Activated CD8-positive, alpha-beta memory T cell treated with anti-CD3 and anti-CD28 coated beads, Interleukin-2, amount 50 U/mL, for 4 hours (primary cell): ENCODE results near the gene THAP3.
A peak's percentile ranks its signal among the peaks of the same experiment; 100 is the strongest.

Source experiments
- DNase-seq: peaks from one replicate; pipeline ENCODE4 v3.0.0-alpha.2; 2020

Gene THAP3, protein sequence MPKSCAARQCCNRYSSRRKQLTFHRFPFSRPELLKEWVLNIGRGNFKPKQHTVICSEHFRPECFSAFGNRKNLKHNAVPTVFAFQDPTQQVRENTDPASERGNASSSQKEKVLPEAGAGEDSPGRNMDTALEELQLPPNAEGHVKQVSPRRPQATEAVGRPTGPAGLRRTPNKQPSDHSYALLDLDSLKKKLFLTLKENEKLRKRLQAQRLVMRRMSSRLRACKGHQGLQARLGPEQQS

DNA sequence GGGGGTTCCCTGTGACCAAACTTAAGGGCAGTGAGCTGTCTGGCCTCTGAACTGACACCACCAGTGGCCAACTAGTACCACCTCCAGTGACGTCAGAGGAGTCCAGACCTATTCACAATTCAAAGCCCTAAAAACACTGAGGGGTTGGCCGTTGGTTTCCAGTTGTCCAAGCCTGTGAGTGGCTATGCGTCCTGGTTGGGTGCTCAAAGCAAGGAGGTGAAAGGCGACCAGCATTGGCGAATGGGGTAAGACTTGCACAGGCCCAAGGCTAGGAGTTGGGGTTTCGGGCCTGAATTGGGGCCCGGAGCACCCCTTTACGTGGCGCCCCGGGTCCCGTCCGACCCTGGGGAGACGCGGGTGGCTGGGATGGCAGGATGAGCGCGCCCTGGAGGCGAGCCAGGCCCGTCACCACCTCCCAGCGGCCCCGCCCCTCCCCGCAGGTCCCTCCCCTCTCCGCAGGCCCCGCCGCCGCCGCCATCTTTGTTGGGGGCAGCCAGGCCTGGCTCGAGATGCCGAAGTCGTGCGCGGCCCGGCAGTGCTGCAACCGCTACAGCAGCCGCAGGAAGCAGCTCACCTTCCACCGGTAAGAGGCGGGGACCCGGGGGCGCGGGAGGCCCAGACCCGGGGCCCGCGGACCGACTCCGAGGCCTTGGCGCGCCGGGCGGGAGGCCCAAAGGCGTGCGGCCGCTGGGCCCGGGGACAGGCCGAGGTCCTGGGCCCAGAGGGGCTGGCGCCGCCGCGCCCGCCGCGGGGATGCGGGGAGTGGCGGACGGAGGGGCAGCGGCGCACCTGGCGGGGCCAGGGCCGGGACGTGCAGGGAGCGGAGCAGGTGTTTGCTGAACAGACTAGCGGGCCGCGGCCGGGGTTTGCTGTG is at the start of gene THAP3:
TSS of gene THAP3 (plus strand) at position 159 of the 874 bp plus-strand sequence. CDS start at position 510, 351 bp downstream.
- DNase-seq = peak; percentile 91

DNA sequence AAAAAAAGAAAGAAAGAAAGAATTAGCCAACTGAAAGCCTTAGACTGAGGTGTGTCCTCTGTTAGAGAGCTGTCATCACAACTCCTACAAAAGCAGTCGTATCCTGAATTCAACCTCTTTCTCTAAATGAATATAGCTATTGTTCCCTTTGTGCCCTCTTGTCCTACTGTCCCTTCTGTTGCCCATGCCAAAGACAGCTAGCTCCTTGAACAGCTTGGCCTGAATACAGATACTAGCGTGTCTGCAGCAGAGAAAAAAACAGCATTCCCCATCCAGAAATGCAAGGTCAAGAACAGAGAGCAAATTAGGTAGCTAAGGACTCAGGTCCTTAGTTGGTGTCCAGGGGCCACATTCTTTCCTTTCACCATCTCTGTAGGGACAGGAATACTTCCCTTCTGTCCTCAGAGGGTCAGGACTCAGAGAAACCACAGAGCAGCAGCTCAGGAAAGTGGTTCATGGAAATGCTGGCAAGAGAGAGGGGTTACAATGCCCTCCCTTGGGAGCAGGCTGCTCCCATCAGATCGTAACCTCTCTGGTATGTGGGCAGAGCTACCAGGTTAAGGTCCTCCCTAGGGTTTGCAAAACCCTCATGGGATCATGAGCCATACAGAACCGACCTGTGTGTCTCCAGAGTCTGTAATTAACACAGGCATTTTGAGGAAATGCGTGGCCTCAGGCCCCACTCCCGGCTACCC is 46.7 kb upstream of the THAP3 start:
- DNase-seq = no peak

DNA sequence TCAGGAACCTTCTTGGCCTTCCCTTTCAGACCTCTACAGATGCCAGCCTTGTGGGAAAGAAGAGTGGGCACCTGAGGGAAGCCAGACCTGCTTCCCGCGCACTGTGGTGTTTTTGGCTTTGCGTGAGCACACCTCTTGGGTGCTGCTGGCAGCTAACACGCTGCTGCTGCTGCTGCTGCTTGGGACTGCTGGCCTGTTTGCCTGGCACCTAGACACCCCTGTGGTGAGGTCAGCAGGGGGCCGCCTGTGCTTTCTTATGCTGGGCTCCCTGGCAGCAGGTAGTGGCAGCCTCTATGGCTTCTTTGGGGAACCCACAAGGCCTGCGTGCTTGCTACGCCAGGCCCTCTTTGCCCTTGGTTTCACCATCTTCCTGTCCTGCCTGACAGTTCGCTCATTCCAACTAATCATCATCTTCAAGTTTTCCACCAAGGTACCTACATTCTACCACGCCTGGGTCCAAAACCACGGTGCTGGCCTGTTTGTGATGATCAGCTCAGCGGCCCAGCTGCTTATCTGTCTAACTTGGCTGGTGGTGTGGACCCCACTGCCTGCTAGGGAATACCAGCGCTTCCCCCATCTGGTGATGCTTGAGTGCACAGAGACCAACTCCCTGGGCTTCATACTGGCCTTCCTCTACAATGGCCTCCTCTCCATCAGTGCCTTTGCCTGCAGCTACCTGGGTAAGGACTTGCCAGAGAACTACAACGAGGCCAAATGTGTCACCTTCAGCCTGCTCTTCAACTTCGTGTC is 45.9 kb upstream of the THAP3 start:
- DNase-seq = no peak

DNA sequence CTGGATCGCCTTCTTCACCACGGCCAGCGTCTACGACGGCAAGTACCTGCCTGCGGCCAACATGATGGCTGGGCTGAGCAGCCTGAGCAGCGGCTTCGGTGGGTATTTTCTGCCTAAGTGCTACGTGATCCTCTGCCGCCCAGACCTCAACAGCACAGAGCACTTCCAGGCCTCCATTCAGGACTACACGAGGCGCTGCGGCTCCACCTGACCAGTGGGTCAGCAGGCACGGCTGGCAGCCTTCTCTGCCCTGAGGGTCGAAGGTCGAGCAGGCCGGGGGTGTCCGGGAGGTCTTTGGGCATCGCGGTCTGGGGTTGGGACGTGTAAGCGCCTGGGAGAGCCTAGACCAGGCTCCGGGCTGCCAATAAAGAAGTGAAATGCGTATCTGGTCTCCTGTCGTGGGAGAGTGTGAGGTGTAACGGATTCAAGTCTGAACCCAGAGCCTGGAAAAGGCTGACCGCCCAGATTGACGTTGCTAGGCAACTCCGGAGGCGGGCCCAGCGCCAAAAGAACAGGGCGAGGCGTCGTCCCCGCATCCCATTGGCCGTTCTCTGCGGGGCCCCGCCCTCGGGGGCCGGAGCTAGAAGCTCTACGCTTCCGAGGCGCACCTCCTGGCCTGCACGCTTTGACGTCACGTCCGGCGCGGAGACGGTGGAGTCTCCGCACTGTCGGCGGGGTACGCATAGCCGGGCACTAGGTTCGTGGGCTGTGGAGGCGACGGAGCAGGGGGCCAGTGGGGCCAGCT is 45.1 kb upstream of the THAP3 start, which contains the start of gene ZBTB48:
TSS of gene ZBTB48 (plus strand) at position 621 of the 745 bp plus-strand sequence. CDS start 616 bp downstream, outside the sequence.
- peak; percentile 98 for DNase-seq

DNA sequence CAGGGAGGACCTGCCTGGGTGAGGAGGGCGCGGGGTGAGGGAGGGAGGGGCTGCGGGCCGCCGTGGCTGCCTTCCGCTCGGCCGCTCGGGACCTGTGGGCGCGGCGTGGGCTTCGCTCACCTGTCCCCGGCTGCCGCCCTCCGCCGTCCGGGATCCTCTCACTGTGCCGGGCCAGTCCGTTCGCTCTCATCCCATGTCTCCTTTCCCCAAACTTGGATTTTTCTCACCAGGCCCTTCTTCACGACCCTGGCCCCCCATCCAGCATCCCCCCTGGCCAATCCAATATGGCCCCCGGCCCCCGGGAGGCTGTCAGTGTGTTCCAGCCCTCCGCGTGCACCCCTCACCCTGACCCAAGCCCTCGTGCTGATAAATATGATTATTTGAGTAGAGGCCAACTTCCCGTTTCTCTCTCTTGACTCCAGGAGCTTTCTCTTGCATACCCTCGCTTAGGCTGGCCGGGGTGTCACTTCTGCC is 44.5 kb upstream of the THAP3 start:
- DNase-seq = no peak

DNA sequence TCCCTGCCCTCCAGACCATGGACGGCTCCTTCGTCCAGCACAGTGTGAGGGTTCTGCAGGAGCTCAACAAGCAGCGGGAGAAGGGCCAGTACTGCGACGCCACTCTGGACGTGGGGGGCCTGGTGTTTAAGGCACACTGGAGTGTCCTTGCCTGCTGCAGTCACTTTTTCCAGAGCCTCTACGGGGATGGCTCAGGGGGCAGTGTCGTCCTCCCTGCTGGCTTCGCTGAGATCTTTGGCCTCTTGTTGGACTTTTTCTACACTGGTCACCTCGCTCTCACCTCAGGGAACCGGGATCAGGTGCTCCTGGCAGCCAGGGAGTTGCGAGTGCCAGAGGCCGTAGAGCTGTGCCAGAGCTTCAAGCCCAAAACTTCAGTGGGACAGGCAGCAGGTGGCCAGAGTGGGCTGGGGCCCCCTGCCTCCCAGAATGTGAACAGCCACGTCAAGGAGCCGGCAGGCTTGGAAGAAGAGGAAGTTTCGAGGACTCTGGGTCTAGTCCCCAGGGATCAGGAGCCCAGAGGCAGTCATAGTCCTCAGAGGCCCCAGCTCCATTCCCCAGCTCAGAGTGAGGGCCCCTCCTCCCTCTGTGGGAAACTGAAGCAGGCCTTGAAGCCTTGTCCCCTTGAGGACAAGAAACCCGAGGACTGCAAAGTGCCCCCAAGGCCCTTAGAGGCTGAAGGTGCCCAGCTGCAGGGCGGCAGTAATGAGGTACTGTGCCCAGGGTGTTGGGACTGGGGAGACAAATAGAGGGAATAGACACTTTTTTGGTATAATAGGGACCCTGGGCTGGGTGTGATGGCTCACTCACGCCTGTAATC is 43.9 kb upstream of the THAP3 start:
- no peak for DNase-seq

DNA sequence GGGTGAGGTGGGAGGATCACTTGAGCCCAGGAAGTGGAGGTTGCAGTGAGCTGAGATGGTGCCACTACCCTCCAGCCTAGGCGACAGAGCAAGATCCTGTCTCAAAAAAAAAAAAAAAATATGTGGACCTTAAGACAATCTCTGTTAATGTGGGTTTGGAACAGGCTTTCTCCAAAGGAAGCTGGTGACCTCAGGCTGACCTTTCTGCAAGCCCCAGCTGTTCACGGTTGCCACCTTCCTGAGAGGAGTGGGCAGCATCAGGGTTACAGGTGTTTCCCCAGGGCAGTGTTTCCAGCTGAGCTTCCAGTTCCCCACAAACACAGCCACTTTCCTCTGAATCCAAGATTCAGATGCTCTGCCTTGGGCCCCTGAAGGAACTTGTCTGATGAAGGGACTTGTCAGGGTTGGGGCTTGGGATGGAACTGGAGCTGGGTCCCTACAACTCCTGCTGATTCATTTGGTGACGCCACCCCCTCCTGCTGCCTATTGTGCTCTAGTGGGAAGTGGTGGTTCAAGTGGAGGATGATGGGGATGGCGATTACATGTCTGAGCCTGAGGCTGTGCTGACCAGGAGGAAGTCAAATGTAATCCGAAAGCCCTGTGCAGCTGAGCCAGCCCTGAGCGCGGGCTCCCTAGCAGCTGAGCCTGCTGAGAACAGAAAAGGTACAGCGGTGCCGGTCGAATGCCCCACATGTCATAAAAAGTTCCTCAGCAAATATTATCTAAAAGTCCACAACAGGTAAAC is 42.9 kb upstream of the THAP3 start:
- no peak for DNase-seq

DNA sequence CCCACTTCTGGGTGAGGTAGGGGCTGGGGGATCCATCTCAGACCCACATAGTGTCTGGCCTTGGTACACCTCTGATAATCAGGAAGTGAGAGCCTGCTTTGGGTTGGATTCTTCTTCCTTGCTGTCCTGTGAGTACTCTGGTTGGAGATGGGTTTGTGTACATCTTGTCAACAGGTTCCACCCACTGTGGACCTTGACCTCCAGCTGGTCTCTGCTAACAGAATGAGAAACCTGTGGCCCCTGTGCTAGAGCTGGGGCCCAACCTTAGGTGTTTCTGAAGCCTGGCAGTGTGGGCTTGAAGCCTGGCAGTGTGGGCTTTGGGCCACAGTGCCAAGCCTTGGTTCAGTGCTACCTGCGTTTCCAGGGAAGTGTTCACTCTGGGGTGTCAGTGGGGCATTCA is 42.3 kb upstream of the THAP3 start:
- DNase-seq = no peak

DNA sequence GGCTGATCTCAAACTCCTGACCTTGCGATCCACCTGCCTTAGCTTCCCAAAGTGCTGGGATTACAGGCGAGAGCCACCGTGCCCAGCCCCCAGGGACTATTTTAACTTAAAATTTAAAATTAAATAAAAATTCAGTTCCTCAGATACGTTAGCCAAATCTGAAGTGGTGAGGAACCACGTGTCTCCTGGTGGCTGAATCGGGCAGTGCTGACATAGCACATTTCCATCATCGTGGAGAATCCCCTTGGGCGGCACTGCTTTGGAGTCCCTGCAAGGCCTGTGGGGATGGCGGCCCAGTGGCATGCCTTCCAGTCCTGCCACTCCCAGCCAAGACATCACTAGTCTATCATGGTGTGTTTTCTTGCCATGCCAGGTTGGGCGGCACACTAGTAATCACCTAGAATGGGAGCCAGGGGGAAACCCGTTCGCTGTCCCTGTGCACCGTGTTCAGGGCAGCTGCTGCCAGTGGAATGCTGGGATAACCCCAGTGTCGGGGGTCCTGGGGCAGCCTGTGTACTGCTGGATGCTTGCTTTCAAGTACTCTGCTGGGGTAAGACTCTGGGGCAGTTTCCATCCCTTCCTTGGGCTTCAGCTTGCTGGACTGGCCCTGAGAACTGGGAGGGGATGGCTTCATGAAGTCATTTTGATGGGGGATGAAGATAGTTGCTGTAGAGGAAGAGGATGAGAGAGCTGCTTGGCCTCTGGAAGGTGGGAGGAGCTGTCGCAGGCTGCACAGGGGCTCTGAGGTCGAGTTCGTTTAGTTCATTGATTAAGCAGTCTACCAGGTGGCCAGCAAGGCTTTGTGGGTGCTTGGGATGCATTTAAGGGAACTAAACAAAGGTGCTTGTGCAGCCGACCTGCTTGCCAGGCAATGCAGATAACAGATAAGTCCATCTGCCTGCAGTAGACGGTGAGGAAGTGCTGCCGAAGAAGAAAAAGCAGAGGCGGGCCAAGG is 40.3 kb upstream of the THAP3 start:
- no peak for DNase-seq

DNA sequence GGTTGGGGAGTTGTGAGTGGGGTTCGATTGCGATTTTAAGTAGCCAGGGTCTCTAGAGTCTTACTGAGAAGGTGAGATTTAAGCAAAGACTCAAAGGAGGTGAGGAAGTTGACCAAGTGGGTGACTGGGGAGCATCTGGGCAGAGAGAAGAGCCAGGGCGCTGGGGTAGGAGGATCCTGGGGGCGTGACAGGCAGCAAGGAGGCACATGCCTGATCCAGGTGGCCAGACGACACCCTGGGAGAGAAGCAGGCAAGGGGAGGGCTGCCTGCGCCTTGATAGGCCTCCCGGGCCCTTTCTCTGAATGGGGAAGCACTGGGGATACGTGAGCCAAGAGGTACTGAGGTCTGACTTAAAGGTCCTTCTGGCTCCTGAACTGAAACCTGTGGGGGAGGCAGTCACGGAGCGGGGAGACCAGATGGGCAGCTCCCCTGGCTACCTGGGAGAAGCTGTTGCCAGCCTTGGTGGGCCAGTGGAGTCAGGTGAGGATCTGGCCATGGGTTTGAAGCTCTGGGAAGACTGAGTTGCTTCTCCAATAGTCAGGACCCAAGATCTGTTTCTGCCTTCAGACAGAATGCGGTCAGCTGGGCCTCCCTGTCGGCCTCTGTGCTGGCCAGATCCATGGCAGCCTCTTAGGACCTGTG is 39.5 kb upstream of the THAP3 start:
- no peak for DNase-seq

DNA sequence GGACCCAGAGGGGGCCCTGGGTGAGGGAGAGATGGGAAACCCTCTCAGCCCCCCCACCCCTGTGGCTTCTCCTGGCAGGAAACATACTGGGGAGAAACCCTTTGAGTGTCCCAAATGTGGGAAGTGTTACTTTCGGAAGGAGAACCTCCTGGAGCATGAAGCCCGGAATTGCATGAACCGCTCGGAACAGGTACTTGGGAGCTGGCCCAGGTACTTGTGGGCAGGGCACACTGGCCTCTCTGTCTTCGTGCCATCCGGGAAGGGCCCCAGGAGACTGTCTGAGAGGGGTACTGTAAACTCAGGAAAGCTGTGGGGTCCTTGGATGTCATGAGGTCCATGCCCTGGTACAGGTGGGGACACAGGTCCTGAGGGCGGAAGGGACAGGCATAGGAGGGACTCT is 38.8 kb upstream of the THAP3 start:
- no peak for DNase-seq

DNA sequence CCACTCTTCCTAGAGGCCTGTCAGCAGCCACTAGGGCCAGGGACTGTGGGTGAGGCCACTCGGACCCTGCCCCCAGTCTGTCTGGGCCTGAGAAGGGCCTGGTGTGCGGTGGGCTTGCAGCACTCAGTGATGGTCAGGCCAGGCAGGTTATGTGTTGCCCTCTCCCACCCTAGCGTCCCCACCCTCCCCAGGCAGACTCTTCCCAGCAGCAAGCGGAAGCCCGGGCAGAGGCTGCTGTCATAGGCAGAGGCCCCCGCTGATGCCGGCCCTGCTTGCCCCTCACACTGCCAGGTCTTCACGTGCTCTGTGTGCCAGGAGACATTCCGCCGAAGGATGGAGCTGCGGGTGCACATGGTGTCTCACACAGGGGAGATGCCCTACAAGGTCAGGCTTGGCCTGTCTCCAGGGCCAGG is 38.3 kb upstream of the THAP3 start:
- DNase-seq = no peak

DNA sequence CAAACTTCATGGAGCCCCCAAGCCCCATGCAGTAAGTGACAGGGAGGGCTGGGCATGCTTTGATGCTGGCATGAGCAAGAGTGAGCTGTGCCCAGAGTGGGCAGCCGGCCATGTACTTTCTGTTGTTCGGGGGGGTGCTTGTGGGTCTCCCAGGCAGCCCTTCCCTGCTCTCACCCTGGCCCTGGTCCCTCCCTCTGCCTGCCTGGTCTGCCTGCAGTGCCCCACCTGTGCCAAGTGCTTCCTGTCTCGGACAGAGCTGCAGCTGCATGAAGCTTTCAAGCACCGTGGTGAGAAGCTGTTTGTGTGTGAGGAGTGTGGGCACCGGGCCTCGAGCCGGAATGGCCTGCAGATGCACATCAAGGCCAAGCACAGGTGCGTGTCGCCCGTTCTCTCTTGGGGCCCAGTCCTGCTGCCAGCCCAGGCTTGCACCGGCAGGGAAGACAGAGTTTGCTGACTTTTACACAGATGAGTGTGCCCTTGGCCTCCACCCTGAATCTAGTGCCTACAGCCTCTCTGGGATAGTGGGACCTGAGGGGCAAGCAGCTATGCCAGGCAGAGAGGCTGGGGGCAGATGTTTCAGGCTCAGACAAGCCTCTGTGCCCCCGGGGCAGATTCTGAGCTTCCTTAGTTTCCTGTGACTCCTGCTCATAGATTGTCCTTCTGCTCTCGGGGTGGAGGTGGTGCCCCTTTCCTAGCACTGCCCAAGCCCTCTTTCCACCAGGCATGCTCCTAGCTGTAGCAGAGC is 37.2 kb upstream of the THAP3 start:
- no peak for DNase-seq

DNA sequence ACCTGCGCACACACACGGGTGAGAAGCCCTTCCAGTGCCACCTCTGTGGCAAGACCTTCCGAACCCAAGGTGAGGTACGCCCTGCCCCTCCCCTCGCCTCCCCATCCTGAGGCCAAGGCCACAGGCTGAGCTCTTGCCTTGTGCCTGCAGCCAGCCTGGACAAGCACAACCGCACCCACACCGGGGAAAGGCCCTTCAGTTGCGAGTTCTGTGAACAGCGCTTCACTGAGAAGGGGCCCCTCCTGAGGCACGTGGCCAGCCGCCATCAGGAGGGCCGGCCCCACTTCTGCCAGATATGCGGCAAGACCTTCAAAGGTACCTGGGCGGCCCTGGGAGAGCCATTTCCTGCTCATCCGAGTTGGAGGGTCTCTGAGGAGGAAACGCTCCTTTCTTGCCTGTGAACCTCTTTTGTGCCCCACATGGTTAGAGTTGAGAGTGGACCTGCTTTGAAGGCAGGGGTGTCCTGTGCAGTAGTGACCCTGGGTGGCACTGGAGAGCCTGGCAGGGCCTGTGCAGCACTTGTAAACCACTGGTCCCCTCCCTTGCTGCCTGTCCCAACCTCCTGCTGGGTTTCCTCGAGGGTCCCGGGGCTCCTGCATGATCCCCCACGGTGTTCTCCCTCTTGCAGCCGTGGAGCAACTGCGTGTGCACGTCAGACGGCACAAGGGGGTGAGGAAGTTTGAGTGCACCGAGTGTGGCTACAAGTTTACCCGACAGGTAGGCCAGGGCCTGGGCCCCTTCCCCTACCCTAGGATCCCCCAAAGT is 36.4 kb upstream of the THAP3 start:
- DNase-seq = no peak

DNA sequence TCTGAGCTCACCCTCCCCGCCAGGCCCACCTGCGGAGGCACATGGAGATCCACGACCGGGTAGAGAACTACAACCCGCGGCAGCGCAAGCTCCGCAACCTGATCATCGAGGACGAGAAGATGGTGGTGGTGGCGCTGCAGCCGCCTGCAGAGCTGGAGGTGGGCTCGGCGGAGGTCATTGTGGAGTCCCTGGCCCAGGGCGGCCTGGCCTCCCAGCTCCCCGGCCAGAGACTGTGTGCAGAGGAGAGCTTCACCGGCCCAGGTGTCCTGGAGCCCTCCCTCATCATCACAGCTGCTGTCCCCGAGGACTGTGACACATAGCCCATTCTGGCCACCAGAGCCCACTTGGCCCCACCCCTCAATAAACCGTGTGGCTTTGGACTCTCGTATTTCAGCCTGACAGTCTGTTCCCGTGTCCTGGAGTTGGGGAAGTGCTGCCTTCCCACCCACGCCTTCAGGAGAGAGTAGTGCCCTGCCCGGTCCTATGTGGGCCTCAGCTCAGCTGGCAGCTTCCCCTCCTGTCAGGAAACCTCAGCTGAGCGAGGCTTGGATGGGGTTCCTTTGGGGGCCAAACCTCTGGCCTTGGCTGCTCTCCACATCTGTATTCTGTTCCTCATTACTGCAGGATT is 35.7 kb upstream of the THAP3 start:
- DNase-seq = no peak

DNA sequence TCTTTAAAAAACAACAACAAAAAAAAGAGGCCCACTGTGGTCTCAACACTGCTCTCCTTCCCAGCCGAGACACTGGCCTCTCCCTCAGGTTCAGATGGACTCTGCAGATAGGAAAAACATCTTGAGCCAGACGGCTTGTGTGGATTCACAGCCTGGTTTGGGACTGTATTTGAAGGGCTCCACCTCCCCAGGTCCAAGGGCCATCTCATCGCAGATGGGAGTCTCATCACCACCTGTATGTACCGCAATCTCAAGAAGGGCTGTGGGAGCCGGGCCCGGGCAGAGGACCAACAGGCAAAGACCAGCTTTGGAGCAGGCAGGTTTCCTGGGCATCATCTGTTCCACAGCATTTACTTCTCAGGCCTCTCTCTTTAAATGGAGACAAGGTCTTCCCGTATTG is 34.6 kb upstream of the THAP3 start:
- DNase-seq = no peak

DNA sequence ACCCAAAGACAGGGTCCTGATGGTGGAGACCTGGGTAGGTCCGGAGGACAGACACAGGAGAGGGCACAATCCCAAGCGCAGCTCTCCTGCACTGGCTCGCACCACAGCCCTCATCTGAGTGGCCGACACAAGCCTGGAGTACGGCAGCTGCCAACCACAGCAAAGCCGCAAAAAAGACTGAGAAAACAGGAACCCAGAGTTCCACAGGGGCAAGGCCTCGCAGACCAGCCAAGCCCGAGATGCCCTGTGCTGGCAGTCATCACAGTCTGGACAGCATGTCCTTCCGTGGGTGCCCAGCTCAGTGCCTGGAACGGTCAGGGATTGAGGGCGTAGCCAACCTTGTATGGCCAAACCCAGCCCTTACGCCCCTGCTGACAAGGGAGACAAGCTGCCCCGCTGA is 33.4 kb upstream of the THAP3 start:
- no peak for DNase-seq
